AG04449 (cell line): ENCODE results near the gene ADRB1.

Experiments used
- CTCF ChIA-PET: fragments of 350-600 bp; formaldehyde crosslinking; extraction: SDS; loops from one replicate; lab custom pipeline; 2021; ENCODE audit warnings: antibody characterized with exemption; lab: Yijun Ruan, JAX
- POLR2A ChIA-PET: fragments of 400-600, 350-600 bp; formaldehyde crosslinking; extraction: SDS; loops from one replicate; lab custom pipeline; 2020; ENCODE audit warnings: antibody characterized with exemption, inconsistent platforms; lab: Yijun Ruan, JAX
- DNase-seq: peaks from one replicate; pipeline ENCODE4 v3.0.0-alpha.2; 2010; ENCODE audit warnings: low read depth, low spot score
- H3K4me3 ChIP-seq: 2 replicates; pipeline ENCODE4 v1.5.1; 2011; ENCODE audit warnings: low read depth, mild to moderate bottlenecking, control low read depth, low read length
- CTCF ChIP-seq: IDR thresholded peaks from one replicate; pipeline ENCODE4 v1.5.1; 2011; ENCODE audit warnings: mild to moderate bottlenecking, moderate library complexity, low read length, control low read depth, inconsistent platforms; ENCODE audit not compliant: insufficient read depth; ENCODE audit errors: missing control alignments

Gene ADRB1

DNA sequence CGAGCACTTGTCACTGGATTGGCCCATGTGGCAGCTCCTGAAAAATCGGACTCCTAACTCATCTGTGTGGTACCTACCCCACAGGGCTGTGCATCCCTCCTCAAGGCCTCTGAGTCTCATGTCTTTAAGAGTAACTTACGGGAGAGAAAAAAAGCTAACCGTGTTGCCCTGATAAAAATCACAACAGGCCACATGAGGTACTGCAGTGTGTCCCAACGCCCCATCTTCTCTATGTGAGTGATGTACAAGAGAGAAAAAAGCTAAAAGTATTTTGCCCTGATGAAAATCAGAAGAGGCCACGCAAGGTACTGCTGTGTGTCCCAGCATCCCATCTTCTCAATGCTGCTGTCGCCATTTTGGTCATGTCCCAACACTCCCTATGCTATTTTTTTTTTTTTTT is 41.2 kb upstream of the ADRB1 start:
- CTCF ChIA-PET = no interaction called here
- H3K4me3 ChIP-seq = no peak overlapping the region
- TF ChIP-seq CTCF = no peak
- POLR2A ChIA-PET = no interaction called here
- DNase-seq = no peak

GRCh38 chr10:114003161-114003941 is 40.3 kb upstream of the ADRB1 start:
- CTCF ChIA-PET = interaction anchor here (0.7 kb wide), 1 partner anchor 352 kb away, joined by 3 read pairs; no protein-coding TSS in a partner anchor

DNA sequence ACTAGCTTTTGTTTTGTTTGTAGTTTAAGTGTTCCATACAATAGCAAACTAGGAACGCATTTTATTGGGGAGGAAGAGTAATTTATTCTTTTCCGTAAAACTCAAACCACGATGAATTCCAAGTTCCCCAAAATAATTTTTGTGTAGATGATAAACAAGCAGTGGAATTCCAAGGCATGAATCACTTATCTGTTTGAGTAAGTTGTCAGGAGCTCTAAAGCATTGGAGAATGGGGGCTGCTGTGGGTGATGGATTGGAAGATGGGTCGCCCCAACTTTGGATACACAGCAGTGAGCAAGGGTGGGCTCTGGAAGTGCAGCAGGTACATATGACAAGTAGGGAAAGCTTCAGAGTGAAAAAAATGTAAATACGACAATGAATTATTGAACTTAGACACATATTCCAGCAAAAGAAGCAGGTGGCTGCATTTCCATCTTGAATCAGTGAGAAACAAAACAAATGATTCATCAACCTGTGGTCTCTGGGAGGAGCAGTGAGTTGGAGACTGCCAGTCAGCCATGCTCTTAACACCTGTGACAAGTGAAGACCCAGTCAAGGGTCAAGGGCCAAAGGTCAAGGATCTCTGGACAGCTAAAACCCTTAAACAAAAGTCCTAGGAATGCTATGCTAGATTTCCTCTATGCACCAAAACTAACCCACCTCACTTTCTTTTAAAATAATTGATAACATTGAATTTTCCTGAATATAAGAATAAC is 34.2 kb upstream of the ADRB1 start:
- no peak for TF ChIP-seq CTCF
- ChIA-PET CTCF (interaction anchor here (0.7 kb wide), 1 partner anchor 19 kb away, joined by 3 read pairs; no protein-coding TSS in a partner anchor), POLR2A (no interaction called here)
- H3K4me3 ChIP-seq = no peak overlapping the region
- no peak for DNase-seq

More at GRCh38 chr10:114003161-114003941, 40.3 kb upstream of the ADRB1 start:
- DNase-seq = no peak
- no peak for TF ChIP-seq CTCF
- POLR2A ChIA-PET = no interaction called here
- H3K4me3 ChIP-seq = no peak overlapping the region

GRCh38 chr10:114010316-114010715 is 33.4 kb upstream of the ADRB1 start:
- no peak for DNase-seq
- no peak overlapping the region for H3K4me3 ChIP-seq
- TF ChIP-seq CTCF = no peak
- ChIA-PET POLR2A (no interaction called here), CTCF (no interaction called here)

DNA sequence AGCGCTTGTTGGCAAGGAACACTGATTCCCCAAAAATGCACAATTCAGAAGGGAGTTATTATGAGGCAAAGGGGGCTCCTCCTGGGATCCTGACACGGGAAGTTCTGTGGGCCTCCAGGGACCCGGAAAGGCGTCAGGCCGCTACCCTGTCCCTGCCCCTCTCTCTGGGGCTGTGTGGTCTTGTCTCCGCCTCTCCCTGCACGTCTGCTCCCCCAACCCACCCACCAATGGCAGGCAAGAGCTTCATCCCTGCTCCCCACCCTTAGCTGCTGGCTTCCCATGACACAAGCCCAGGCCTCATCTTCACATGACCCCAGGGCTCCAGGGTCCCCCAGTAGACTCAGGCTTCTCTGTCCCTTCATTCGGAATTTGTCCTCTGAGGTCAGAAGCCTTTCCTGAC is 31.0 kb upstream of the ADRB1 start:
- no peak for TF ChIP-seq CTCF
- DNase-seq = no peak
- ChIA-PET POLR2A (no interaction called here), CTCF (no interaction called here)
- no peak overlapping the region for H3K4me3 ChIP-seq

DNA sequence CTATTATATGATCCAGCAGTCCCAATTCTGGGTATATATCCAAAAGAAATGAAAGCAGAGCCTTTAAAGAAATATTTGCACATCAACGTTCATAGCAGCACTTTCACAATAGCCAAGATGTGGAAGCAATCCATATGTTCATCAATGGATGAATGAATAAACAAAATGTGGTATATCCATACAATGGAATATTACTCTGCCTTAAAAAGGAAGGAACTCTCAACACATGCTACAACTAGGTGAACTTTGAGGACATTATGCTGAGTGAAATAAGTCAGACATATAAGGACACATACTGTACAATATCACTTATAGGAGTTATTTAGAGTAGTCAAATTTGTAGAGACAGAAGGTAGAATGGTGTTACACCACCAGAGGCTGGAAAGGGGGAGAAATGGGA is 28.0 kb upstream of the ADRB1 start:
- ChIA-PET CTCF (no interaction called here), POLR2A (no interaction called here)
- H3K4me3 ChIP-seq = no peak overlapping the region
- DNase-seq = no peak
- no peak for TF ChIP-seq CTCF
